CD4-positive, alpha-beta T cell treated with Interleukin-12 subunit alpha and Interleukin-12 subunit beta, for 1 hour (primary cell): ENCODE measurements around the gene CALN1.
"Not testable (repeated sequence)": the region's sequence is repeated elsewhere in the genome, so short reads cannot be mapped to it uniquely, and the experiment has no call there.

Source experiments
- DNase-seq: peaks from one replicate; pipeline ENCODE4 v3.0.0-alpha.2; 2020

CALN1 gene

GRCh38 chr7:72265071-72265904 lies 146.8 kb downstream of the CALN1 start:
- no peak for DNase-seq

GRCh38 chr7:72260406-72260805 lies 151.7 kb downstream of the CALN1 start:
- no peak for DNase-seq

GRCh38 chr7:72258074-72258473 lies 154.1 kb downstream of the CALN1 start:
- DNase-seq = no peak

- DNase-seq = no peak
These were observed 157.7 kb downstream of the CALN1 start for GRCh38 chr7:72254455-72254854.

- no peak for DNase-seq
These were observed 163.0 kb downstream of the CALN1 start for GRCh38 chr7:72249106-72249505.

- DNase-seq = no peak
These were observed 167.2 kb downstream of the CALN1 start for GRCh38 chr7:72244826-72245398.

- no peak for DNase-seq
These were observed 168.8 kb downstream of the CALN1 start for GRCh38 chr7:72243329-72243728.

- no peak for DNase-seq
These were observed 176.8 kb downstream of the CALN1 start for GRCh38 chr7:72235351-72235750.

- DNase-seq = no peak
These were observed 178.1 kb downstream of the CALN1 start for GRCh38 chr7:72234086-72234485.

- DNase-seq = no peak
These were observed 181.9 kb downstream of the CALN1 start for GRCh38 chr7:72230281-72230680.

GRCh38 chr7:72223351-72223750 lies 188.8 kb downstream of the CALN1 start:
- DNase-seq = no peak

- DNase-seq = no peak
These were observed 190.0 kb downstream of the CALN1 start for GRCh38 chr7:72222136-72222535.

GRCh38 chr7:72219500-72219899 lies 192.6 kb downstream of the CALN1 start:
- DNase-seq = no peak

- DNase-seq = no peak
These were observed 195.0 kb downstream of the CALN1 start for GRCh38 chr7:72217151-72217550.

- no peak for DNase-seq
These were observed 198.4 kb downstream of the CALN1 start for GRCh38 chr7:72213769-72214168.

GRCh38 chr7:72213081-72213480 lies 199.1 kb downstream of the CALN1 start:
- DNase-seq = no peak

GRCh38 chr7:72211175-72211574 lies 201.0 kb downstream of the CALN1 start:
- no peak for DNase-seq

GRCh38 chr7:72209006-72209405 lies 203.1 kb downstream of the CALN1 start:
- not testable (repeated sequence) for DNase-seq

GRCh38 chr7:72196176-72196575 lies 216.0 kb downstream of the CALN1 start:
- DNase-seq = no peak

- DNase-seq = no peak
These were observed 221.2 kb downstream of the CALN1 start for GRCh38 chr7:72190919-72191318.

- DNase-seq = no peak
These were observed 222.0 kb downstream of the CALN1 start for GRCh38 chr7:72190146-72190545.

GRCh38 chr7:72187179-72187578 lies 225.0 kb downstream of the CALN1 start:
- no peak for DNase-seq

- DNase-seq = no peak
These were observed 228.3 kb downstream of the CALN1 start for GRCh38 chr7:72183835-72184234.

- no peak for DNase-seq
These were observed 230.1 kb downstream of the CALN1 start for GRCh38 chr7:72182036-72182435.

GRCh38 chr7:72176875-72177274 lies 235.3 kb downstream of the CALN1 start:
- DNase-seq = no peak
